ENCODE results near the gene DTNBP1. TPM values are rescaled to one million over a fixed set of nuclear protein-coding genes. Genes with fewer than 3 reads are reported as not detected.

DTNBP1 gene
- total RNA-seq, 2 experiments from 2014 or later: 9.8 to 28.0 TPM

GRCh38 chr6:15614277-15614676 lies 48.6 kb downstream of the DTNBP1 start:
- H3K4me3 ChIP-seq (ENCODE audit: low read depth, low read length, poor library complexity, severe bottlenecking): no peak overlapping the region
- no peak overlapping the region for H3K27ac ChIP-seq (ENCODE audit: low read depth, low read length, poor library complexity, severe bottlenecking)
- ChIA-PET POLR2A (interaction anchor here (1.1 kb wide), 1 partner anchor 81 kb away, joined by 3 read pairs; no protein-coding TSS in a partner anchor), CTCF (ENCODE audit: unreplicated experiment) (no interaction called here)
- no peaks in the 10 kb centered on the region; the same call in 1 of the 2 replicates for H4K20me1 ChIP-seq (ENCODE audit: insufficient read depth, low read length)
- no peak for TF ChIP-seq EZH2phosphoT487 (IDR thresholded peaks at IDR 0.05; ENCODE audit: borderline replicate concordance, low read depth, low read length)
- TF ChIP-seq CTCF (conservative IDR thresholded peaks at IDR 0.05; ENCODE audit: low read length): no peak
- no peaks in the 10 kb centered on the region for H3K9me2 ChIP-seq (ENCODE audit: insufficient read depth, low read length)
- intact Hi-C loops (cut with micrococcal nuclease; ENCODE audit: unreplicated experiment): no loop called here
- H3K4me2 ChIP-seq (ENCODE audit: low read length): no peak overlapping the region
- peaks cover 31% of the 10 kb centered on the region for H3K36me3 ChIP-seq (ENCODE audit: insufficient read depth, low read length)
- H3K79me2 ChIP-seq (ENCODE audit: insufficient read depth, low read depth, low read length): no peaks in the 10 kb centered on the region; the same call in none of the 2 replicates
- H3K4me1 ChIP-seq (ENCODE audit: insufficient read depth, low read length, poor library complexity, severe bottlenecking): no peaks in the 10 kb centered on the region
- no TSS peak for BruUV-seq (replicated peaks)
- no peak overlapping the region for H2AFZ ChIP-seq (ENCODE audit: low read length)
- H3K9me3 ChIP-seq (ENCODE audit: low read length): no peaks in the 10 kb centered on the region
- DNase-seq (ENCODE audit: low spot score): no peak

- Histone ChIP-seq H3K9me3 (ENCODE audit: low read length) (no peaks in the 10 kb centered on the region), H3K4me3 (ENCODE audit: low read depth, low read length, poor library complexity, severe bottlenecking) (no peak overlapping the region), H4K20me1 (ENCODE audit: insufficient read depth, low read length) (no peaks in the 10 kb centered on the region; the same call in 1 of the 2 replicates), H3K4me2 (ENCODE audit: low read length) (no peak overlapping the region), H3K27ac (ENCODE audit: low read depth, low read length, poor library complexity, severe bottlenecking) (no peak overlapping the region), H3K36me3 (ENCODE audit: insufficient read depth, low read length) (peaks cover 18% of the 10 kb centered on the region; the same call in 1 of the 2 replicates), H3K4me1 (ENCODE audit: insufficient read depth, low read length, poor library complexity, severe bottlenecking) (no peaks in the 10 kb centered on the region), H2AFZ (ENCODE audit: low read length) (no peak overlapping the region), H3K79me2 (ENCODE audit: insufficient read depth, low read depth, low read length) (no peaks in the 10 kb centered on the region), H3K9me2 (ENCODE audit: insufficient read depth, low read length) (no peaks in the 10 kb centered on the region)
- TF ChIP-seq CTCF (conservative IDR thresholded peaks at IDR 0.05; ENCODE audit: low read length): no peak
- no peak for TF ChIP-seq EZH2phosphoT487 (IDR thresholded peaks at IDR 0.05; ENCODE audit: borderline replicate concordance, low read depth, low read length)
- ChIA-PET POLR2A (interaction anchor here (0.6 kb wide), 2 partner anchors 65 to 462 kb away, joined by 3 read pairs; no protein-coding TSS in a partner anchor), CTCF (ENCODE audit: unreplicated experiment) (no interaction called here)
- intact Hi-C loops (cut with micrococcal nuclease; ENCODE audit: unreplicated experiment): no loop called here
- BruUV-seq (replicated peaks): no TSS peak
- DNase-seq (ENCODE audit: low spot score): no peak
These were observed 54.4 kb downstream of the DTNBP1 start for GRCh38 chr6:15608396-15608795.

DNA sequence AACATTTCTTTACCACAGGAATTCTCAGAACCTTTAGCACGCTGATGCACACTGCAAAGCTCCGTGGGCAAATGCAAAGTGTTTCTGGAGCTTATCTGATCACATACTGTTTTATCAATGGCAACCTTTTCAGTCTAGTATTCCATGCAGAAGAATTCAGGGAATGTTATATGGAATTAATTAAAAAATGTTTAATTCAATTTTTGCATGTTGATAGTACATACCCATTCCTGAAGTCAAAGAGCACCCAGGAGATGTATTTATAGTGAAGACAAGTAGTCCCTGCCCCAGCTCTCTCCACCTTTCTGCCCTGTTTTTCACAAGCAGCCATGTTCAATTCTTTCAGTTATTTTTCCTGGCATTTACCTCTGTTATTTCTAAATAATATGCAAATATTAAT lies 55.2 kb downstream of the DTNBP1 start:
- Histone ChIP-seq H2AFZ (ENCODE audit: low read length) (no peak overlapping the region), H3K4me2 (ENCODE audit: low read length) (no peak overlapping the region), H3K9me2 (ENCODE audit: insufficient read depth, low read length) (no peaks in the 10 kb centered on the region), H3K4me3 (ENCODE audit: low read depth, low read length, poor library complexity, severe bottlenecking) (no peak overlapping the region), H3K27ac (ENCODE audit: low read depth, low read length, poor library complexity, severe bottlenecking) (no peak overlapping the region), H4K20me1 (ENCODE audit: insufficient read depth, low read length) (no peaks in the 10 kb centered on the region; the same call in 1 of the 2 replicates), H3K79me2 (ENCODE audit: insufficient read depth, low read depth, low read length) (no peaks in the 10 kb centered on the region), H3K9me3 (ENCODE audit: low read length) (no peaks in the 10 kb centered on the region), H3K4me1 (ENCODE audit: insufficient read depth, low read length, poor library complexity, severe bottlenecking) (no peaks in the 10 kb centered on the region), H3K36me3 (ENCODE audit: insufficient read depth, low read length) (peaks cover 18% of the 10 kb centered on the region; the same call in 1 of the 2 replicates)
- BruUV-seq (replicated peaks): no TSS peak
- intact Hi-C loops (cut with micrococcal nuclease; ENCODE audit: unreplicated experiment): no loop called here
- ChIA-PET CTCF (ENCODE audit: unreplicated experiment) (no interaction called here), POLR2A (interaction anchor here (0.6 to 0.8 kb wide), 2 partner anchors 13 to 461 kb away, joined by 3 read pairs; no protein-coding TSS in a partner anchor)
- no peak for TF ChIP-seq CTCF (conservative IDR thresholded peaks at IDR 0.05; ENCODE audit: low read length)
- TF ChIP-seq EZH2phosphoT487 (IDR thresholded peaks at IDR 0.05; ENCODE audit: borderline replicate concordance, low read depth, low read length): no peak
- DNase-seq (ENCODE audit: low spot score): no peak

Data from OCI-LY7 (cell line).